GM23338 (cell line): ENCODE results near the gene GPHN.

Experiments
- CREB1 ChIP-seq: fragments of 250-450 bp; sonication (Bioruptor Pico); IDR thresholded peaks from 2 replicates; pipeline ENCODE4 v1.5.0; 2020; ENCODE audit warnings: low read depth, mild to moderate bottlenecking, moderate library complexity
- EZH2 ChIP-seq: fragments of 200-600 bp; sonication (generic); IDR thresholded peaks from one replicate; pipeline ENCODE4 v1.8.0; 2017; ENCODE audit warnings: antibody characterized with exemption, mild to moderate bottlenecking, low read depth; ENCODE audit not compliant: unreplicated experiment
- NANOG ChIP-seq: IDR thresholded peaks from 2 replicates; pipeline ENCODE4 v1.6.1; 2016; ENCODE audit warnings: antibody characterized with exemption, borderline replicate concordance
- POLR2AphosphoS5 ChIP-seq: IDR thresholded peaks from 2 replicates; pipeline ENCODE4 v1.6.1; 2016; ENCODE audit warnings: antibody characterized with exemption, low read depth
- TF ChIP-seq, protein P1 (sequence below), 2 experiments: fragments of 200-600 bp in 1 of 2; sonication (generic) in 1 of 2; conservative IDR thresholded peaks; 2 replicates each; pipeline versions ENCODE4 v1.5.1 to v1.6.1; 2016 to 2017; ENCODE audit warnings: antibody characterized with exemption in 2 of 2, low read depth in 2 of 2, mild to moderate bottlenecking in 2 of 2, moderate library complexity in 1 of 2
- TF ChIP-seq, protein P2 (sequence below): IDR thresholded peaks from one replicate; pipeline ENCODE4 v1.6.1; 2018; ENCODE audit warnings: antibody characterized with exemption; ENCODE audit not compliant: unreplicated experiment
- TF ChIP-seq, protein P3 (sequence below): IDR thresholded peaks from 2 replicates; pipeline ENCODE4 v1.6.1; 2016; ENCODE audit warnings: antibody characterized with exemption

DNA sequence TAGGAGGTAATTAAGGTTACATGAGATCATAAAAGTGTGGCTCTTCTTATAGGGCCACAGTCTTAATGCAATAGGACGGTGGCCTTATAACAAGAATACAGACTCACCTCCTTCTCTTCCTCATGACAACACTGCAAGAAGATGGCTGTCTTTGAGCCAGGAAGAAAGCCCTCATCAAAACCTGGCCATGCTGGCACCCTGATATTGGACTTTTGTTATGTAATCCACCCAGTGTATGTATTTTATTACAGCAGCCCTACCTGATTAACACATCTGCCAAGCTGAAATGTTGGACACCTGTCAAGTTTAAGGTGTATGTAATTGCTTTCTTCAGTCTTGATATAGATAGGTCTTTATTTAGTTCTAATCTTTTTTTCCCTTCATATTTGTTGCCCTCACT, 217.0 kb downstream of the GPHN start:
- TF ChIP-seq, protein P1, sequence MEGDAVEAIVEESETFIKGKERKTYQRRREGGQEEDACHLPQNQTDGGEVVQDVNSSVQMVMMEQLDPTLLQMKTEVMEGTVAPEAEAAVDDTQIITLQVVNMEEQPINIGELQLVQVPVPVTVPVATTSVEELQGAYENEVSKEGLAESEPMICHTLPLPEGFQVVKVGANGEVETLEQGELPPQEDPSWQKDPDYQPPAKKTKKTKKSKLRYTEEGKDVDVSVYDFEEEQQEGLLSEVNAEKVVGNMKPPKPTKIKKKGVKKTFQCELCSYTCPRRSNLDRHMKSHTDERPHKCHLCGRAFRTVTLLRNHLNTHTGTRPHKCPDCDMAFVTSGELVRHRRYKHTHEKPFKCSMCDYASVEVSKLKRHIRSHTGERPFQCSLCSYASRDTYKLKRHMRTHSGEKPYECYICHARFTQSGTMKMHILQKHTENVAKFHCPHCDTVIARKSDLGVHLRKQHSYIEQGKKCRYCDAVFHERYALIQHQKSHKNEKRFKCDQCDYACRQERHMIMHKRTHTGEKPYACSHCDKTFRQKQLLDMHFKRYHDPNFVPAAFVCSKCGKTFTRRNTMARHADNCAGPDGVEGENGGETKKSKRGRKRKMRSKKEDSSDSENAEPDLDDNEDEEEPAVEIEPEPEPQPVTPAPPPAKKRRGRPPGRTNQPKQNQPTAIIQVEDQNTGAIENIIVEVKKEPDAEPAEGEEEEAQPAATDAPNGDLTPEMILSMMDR (conservative IDR thresholded peaks at IDR 0.05; ENCODE audit: low read depth in 2 of 2) = no peak
- TF ChIP-seq EZH2 (no peak), CREB1 (CRISPR knock-in tag) (no peak), NANOG (no peak), POLR2AphosphoS5 (no peak)
- TF ChIP-seq, protein P2, sequence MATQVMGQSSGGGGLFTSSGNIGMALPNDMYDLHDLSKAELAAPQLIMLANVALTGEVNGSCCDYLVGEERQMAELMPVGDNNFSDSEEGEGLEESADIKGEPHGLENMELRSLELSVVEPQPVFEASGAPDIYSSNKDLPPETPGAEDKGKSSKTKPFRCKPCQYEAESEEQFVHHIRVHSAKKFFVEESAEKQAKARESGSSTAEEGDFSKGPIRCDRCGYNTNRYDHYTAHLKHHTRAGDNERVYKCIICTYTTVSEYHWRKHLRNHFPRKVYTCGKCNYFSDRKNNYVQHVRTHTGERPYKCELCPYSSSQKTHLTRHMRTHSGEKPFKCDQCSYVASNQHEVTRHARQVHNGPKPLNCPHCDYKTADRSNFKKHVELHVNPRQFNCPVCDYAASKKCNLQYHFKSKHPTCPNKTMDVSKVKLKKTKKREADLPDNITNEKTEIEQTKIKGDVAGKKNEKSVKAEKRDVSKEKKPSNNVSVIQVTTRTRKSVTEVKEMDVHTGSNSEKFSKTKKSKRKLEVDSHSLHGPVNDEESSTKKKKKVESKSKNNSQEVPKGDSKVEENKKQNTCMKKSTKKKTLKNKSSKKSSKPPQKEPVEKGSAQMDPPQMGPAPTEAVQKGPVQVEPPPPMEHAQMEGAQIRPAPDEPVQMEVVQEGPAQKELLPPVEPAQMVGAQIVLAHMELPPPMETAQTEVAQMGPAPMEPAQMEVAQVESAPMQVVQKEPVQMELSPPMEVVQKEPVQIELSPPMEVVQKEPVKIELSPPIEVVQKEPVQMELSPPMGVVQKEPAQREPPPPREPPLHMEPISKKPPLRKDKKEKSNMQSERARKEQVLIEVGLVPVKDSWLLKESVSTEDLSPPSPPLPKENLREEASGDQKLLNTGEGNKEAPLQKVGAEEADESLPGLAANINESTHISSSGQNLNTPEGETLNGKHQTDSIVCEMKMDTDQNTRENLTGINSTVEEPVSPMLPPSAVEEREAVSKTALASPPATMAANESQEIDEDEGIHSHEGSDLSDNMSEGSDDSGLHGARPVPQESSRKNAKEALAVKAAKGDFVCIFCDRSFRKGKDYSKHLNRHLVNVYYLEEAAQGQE = no peak
- TF ChIP-seq, protein P3, sequence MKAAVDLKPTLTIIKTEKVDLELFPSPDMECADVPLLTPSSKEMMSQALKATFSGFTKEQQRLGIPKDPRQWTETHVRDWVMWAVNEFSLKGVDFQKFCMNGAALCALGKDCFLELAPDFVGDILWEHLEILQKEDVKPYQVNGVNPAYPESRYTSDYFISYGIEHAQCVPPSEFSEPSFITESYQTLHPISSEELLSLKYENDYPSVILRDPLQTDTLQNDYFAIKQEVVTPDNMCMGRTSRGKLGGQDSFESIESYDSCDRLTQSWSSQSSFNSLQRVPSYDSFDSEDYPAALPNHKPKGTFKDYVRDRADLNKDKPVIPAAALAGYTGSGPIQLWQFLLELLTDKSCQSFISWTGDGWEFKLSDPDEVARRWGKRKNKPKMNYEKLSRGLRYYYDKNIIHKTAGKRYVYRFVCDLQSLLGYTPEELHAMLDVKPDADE = no peak
